IMR-90 (cell line): ENCODE data around the gene FXYD5. TPM values are rescaled to one million over a fixed set of nuclear protein-coding genes. Genes with fewer than 3 reads are reported as not detected.

Experiments
- ATAC-seq: fragments of 200-7000 bp; cut with Tn5 transposase; 2 replicates; pipeline ENCODE4 v1.9.1; 2020; ENCODE audit warnings: low read depth, mild to moderate bottlenecking, moderate library complexity
- BruUV-seq: library from RNA; stranded (reverse); fragments of 400-500 nt; replicated peaks from 2 replicates; lab custom pipeline; 2021; lab: Mats Ljungman, UMichigan
- CTCF ChIA-PET: fragments of 300-600 bp; formaldehyde crosslinking; extraction: SDS; loops from one replicate; lab custom pipeline; 2021; ENCODE audit warnings: antibody characterized with exemption; lab: Yijun Ruan, JAX
- POLR2A ChIA-PET: fragments of 300-600 bp; sonication (Branson Sonifier 250); formaldehyde crosslinking; loops from one replicate; lab custom pipeline; 2022; ENCODE audit warnings: antibody characterized with exemption; ENCODE audit not compliant: unreplicated experiment; lab: Charles Lee
- DNase-seq: peaks from one replicate; pipeline ENCODE4 v3.0.0; 2013
- H2AFZ ChIP-seq: replicated peaks from 2 replicates; pipeline ENCODE3; 2013; ENCODE audit warnings: low read length, mild to moderate bottlenecking; ENCODE audit not compliant: poor library complexity
- H2AK5ac ChIP-seq: 2 replicates; pipeline ENCODE4 v1.6.1; 2013; ENCODE audit warnings: low read depth, low read length, inconsistent platforms
- H2AK9ac ChIP-seq: replicated peaks from 2 replicates; pipeline ENCODE3; 2013; ENCODE audit warnings: mild to moderate bottlenecking, low read depth, low read length, moderate library complexity; ENCODE audit not compliant: poor library complexity
- H2BK120ac ChIP-seq: 2 replicates; pipeline ENCODE4 v1.6.1; 2013; ENCODE audit warnings: low read depth, low read length, inconsistent platforms
- H2BK15ac ChIP-seq: 3 replicates; pipeline ENCODE4 v1.6.1; 2013; ENCODE audit warnings: low read depth, low read length, inconsistent platforms
- H2BK20ac ChIP-seq: 2 replicates; pipeline ENCODE4 v1.6.1; 2013; ENCODE audit warnings: low read depth, mild to moderate bottlenecking, inconsistent platforms, low read length, moderate library complexity
- H2BK5ac ChIP-seq: 2 replicates; pipeline ENCODE4 v1.6.1; 2013; ENCODE audit warnings: mild to moderate bottlenecking, low read depth, low read length, inconsistent platforms; ENCODE audit not compliant: poor library complexity, severe bottlenecking
- H3K14ac ChIP-seq: replicated peaks from 2 replicates; pipeline ENCODE4 v1.6.1; 2013; ENCODE audit warnings: low read depth, low read length, inconsistent platforms
- H3K18ac ChIP-seq: 2 replicates; pipeline ENCODE4 v1.6.1; 2013; ENCODE audit warnings: low read depth, low read length, control low read depth
- H3K23ac ChIP-seq: 2 replicates; pipeline ENCODE4 v1.6.1; 2013; ENCODE audit warnings: low read depth, low read length, inconsistent platforms
- H3K27ac ChIP-seq: 2 replicates; pipeline ENCODE4 v1.5.1; 2013; ENCODE audit warnings: mild to moderate bottlenecking, control low read depth, low read length; ENCODE audit not compliant: insufficient read depth
- H3K27me3 ChIP-seq: 2 replicates; pipeline ENCODE4 v1.6.1; 2013; ENCODE audit warnings: low read length; ENCODE audit not compliant: control insufficient read depth, insufficient read depth
- H3K36me3 ChIP-seq: 2 replicates; pipeline ENCODE4 v1.6.1; 2013; ENCODE audit warnings: low read length, mixed read lengths; ENCODE audit not compliant: control insufficient read depth, insufficient read depth
- H3K4ac ChIP-seq: 2 replicates; pipeline ENCODE4 v1.6.1; 2013; ENCODE audit warnings: low read depth, low read length, inconsistent platforms
- H3K4me1 ChIP-seq: 2 replicates; pipeline ENCODE4 v1.6.1; 2013; ENCODE audit warnings: low read length, mixed read lengths; ENCODE audit not compliant: control insufficient read depth, insufficient read depth
- H3K4me2 ChIP-seq: 2 replicates; pipeline ENCODE4 v1.6.1; 2013; ENCODE audit warnings: low read depth, mild to moderate bottlenecking, control low read depth, low read length, moderate library complexity
- H3K4me3 ChIP-seq: 2 replicates; pipeline ENCODE4 v1.5.1; 2013; ENCODE audit warnings: low read depth, mild to moderate bottlenecking, control low read depth, low read length, moderate library complexity; ENCODE audit not compliant: insufficient read depth
- H3K56ac ChIP-seq: 2 replicates; pipeline ENCODE4 v1.6.1; 2013; ENCODE audit warnings: low read length, inconsistent platforms; ENCODE audit not compliant: insufficient read depth; ENCODE audit errors: extremely low read depth
- H3K79me1 ChIP-seq, 2 experiments: 2 replicates each; pipeline ENCODE4 v1.6.1; 2013; ENCODE audit warnings: low read length in 2 of 2, inconsistent platforms in 1 of 2, low read depth in 1 of 2
- H3K9ac ChIP-seq: 2 replicates; pipeline ENCODE4 v1.6.1; 2013; ENCODE audit warnings: low read depth, low read length, control low read depth
- H3K9me1 ChIP-seq: 2 replicates; pipeline ENCODE4 v1.6.1; 2013; ENCODE audit warnings: low read length, inconsistent platforms; ENCODE audit not compliant: insufficient read depth
- H3K9me3 ChIP-seq: 2 replicates; pipeline ENCODE4 v1.6.1; 2013; ENCODE audit warnings: low read length; ENCODE audit not compliant: control insufficient read depth, insufficient read depth
- H4K20me1 ChIP-seq: 2 replicates; pipeline ENCODE4 v1.6.1; 2013; ENCODE audit warnings: low read length, inconsistent platforms; ENCODE audit not compliant: insufficient read depth
- H4K5ac ChIP-seq: 2 replicates; pipeline ENCODE4 v1.6.1; 2013; ENCODE audit warnings: mild to moderate bottlenecking, low read depth, low read length, control low read depth
- H4K8ac ChIP-seq, 2 experiments: 2 replicates each; pipeline ENCODE4 v1.6.1; 2013; ENCODE audit warnings: low read depth in 2 of 2, low read length in 2 of 2, control low read depth in 1 of 2, inconsistent platforms in 1 of 2
- H4K91ac ChIP-seq: 2 replicates; pipeline ENCODE4 v1.6.1; 2013; ENCODE audit warnings: low read depth, low read length, inconsistent platforms; ENCODE audit not compliant: insufficient read depth
- BHLHE40 ChIP-seq: fragments of 150-350 bp; IDR thresholded peaks from 2 replicates; pipeline ENCODE4 v1.6.1; 2016; ENCODE audit warnings: mild to moderate bottlenecking, low read depth, low read length
- CEBPB ChIP-seq: IDR thresholded peaks from 2 replicates; pipeline ENCODE4 v1.6.1; 2012; ENCODE audit warnings: low read depth, low read length, improper control_type of control experiment
- CHD1 ChIP-seq: IDR thresholded peaks from 2 replicates; pipeline ENCODE4 v1.6.1; 2012; ENCODE audit warnings: low read depth, low read length, improper control_type of control experiment
- MAFK ChIP-seq: IDR thresholded peaks from 2 replicates; pipeline ENCODE4 v1.6.1; 2012; ENCODE audit warnings: low read depth, low read length, improper control_type of control experiment
- MXI1 ChIP-seq: IDR thresholded peaks from 2 replicates; pipeline ENCODE4 v1.6.1; 2012; ENCODE audit warnings: low read depth, mild to moderate bottlenecking, low read length, moderate library complexity, borderline replicate concordance
- NFE2L2 ChIP-seq: fragments of 150-350 bp; IDR thresholded peaks from 2 replicates; pipeline ENCODE4 v1.6.1; 2016; ENCODE audit warnings: low read depth, mild to moderate bottlenecking, low read length
- POLR2A ChIP-seq: IDR thresholded peaks from 2 replicates; pipeline ENCODE4 v1.6.1; 2012; ENCODE audit warnings: mild to moderate bottlenecking, low read depth, low read length
- RCOR1 ChIP-seq: IDR thresholded peaks from 2 replicates; pipeline ENCODE4 v1.6.1; 2012; ENCODE audit warnings: mild to moderate bottlenecking, low read length, improper control_type of control experiment; ENCODE audit not compliant: insufficient replicate concordance
- RFX5 ChIP-seq: IDR thresholded peaks from 2 replicates; pipeline ENCODE4 v1.8.0; 2012; ENCODE audit warnings: low read depth, mild to moderate bottlenecking, low read length, moderate library complexity
- SMC3 ChIP-seq: fragments of 150-350 bp; IDR thresholded peaks from 2 replicates; pipeline ENCODE4 v1.6.1; 2016; ENCODE audit warnings: low read depth, mild to moderate bottlenecking, antibody characterized with exemption, low read length, moderate library complexity
- WGBS, 2 experiments: methylation state at CpG; one replicate each; pipeline versions ENCODE4 v1.1.5 to v1.1.7; 2013; ENCODE audit warnings: missing lambda C conversion rate in 2 of 2; ENCODE audit not compliant: insufficient read length in 1 of 2; ENCODE audit errors: extremely low coverage in 2 of 2; 5-methylcytosine and 5-hydroxymethylcytosine counted together
- dilution Hi-C: fragments of 300-500 bp; cut with HindIII; formaldehyde crosslinking; loops from one replicate; pipeline ENCODE4 v1.14.3; 2018; ENCODE audit warnings: low sequenced_read_pairs; ENCODE audit not compliant: unreplicated experiment
- in situ Hi-C: fragments of 300-500 bp; cut with MboI; formaldehyde crosslinking; loops from 3 replicates; pipeline ENCODE4 v1.14.3; 2019; ENCODE audit warnings: low sequenced_read_pairs, inconsistent platforms, mixed read lengths
- intact Hi-C: fragments of 100-400 bp; cut with micrococcal nuclease; formaldehyde crosslinking; loops from 2 replicates; pipeline ENCODE4 v1.10.0; 2022
- polyA plus RNA-seq, 3 experiments: library from polyadenylated mRNA; depleted of rRNA; stranded (reverse); fragments of >200 nt; gene quantifications; 2 replicates each; pipeline ENCODE4 v1.2.3, GENCODE V29; 2012; ENCODE audit warnings: low replicate concordance in 1 of 3
- total RNA-seq: library from RNA; depleted of rRNA; stranded (reverse); fragments of >200 nt; gene quantifications from 2 replicates; pipeline ENCODE4 v1.2.3, GENCODE V29; 2012
- TF ChIP-seq, protein P1 (sequence below): fragments of 150-350 bp; IDR thresholded peaks from 2 replicates; pipeline ENCODE4 v1.6.1; 2017; ENCODE audit warnings: mild to moderate bottlenecking, antibody characterized with exemption, low read length, low read depth
- TF ChIP-seq, protein P2 (sequence below): conservative IDR thresholded peaks from 2 replicates; pipeline ENCODE4 v1.5.1; 2012; ENCODE audit warnings: mild to moderate bottlenecking, low read depth, low read length, improper control_type of control experiment

The FXYD5 gene
- total and polyA plus RNA-seq, 2 of the 4 experiments (the other 2 are of a cell fraction): 53.6 to 245 TPM

DNA sequence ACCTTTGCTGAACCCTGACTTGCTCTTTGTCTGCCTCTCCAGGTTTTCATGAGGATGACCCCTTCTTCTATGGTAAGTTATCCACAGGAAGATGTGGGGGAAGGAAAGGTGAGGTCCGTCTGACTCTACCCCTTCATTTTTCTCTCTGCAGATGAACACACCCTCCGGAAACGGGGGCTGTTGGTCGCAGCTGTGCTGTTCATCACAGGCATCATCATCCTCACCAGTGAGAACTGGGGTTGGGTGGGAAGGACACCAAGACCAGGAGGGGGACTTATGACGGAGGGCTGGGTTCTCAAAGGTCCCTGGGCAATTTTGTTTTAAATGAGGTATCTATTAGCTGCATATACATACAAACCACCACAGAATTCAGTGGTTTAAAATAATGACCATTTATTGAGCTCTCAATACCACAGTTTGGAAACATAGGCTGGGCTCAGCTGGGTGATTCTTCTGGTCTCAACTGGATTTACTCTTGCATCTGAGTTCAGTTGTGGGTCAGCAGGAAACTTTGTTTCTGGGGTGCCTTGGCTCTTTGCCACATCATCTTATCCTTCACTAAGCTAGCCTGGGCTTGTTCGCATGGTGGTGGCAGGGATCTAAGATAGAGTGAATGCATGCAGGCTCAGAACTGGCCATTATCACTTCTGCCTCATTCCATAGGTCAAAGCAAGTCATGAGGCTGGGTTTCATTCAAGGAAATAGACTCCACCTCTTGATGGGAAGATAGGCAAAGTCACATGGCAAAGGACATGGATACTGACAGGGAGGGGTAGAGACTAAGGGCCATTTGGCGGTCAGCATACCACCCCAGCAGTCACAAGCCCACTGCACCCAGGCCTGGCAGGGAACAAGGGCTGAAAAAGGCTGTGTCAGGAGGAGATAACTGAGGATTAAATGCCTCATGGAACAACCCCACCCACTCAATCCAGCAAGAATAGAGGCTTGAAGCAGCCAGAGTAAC, 11.8 kb downstream of the FXYD5 start:
- Histone ChIP-seq H4K5ac (no peak overlapping the region), H3K36me3 (peaks cover 48% of the 10 kb centered on the region), H3K27me3 (no peaks in the 10 kb centered on the region), H2BK120ac (no peak overlapping the region), H2AFZ (no peak overlapping the region), H2AK5ac (no peak overlapping the region), H4K8ac (no peak overlapping the region), H4K91ac (no peak overlapping the region), H3K79me1 (peaks cover 5% of the 10 kb centered on the region in 2 experiments; a peak in 3 of 4 replicates), H2BK15ac (no peak overlapping the region), H3K9me1 (no peaks in the 10 kb centered on the region), H3K4me2 (no peak overlapping the region), H3K4ac (no peak overlapping the region), H2AK9ac (no peak overlapping the region), H2BK20ac (no peak overlapping the region), H3K23ac (no peak overlapping the region), H3K18ac (no peak overlapping the region), H3K9me3 (peaks cover 30% of the 10 kb centered on the region), H2BK5ac (no peak overlapping the region), H3K27ac (no peak overlapping the region), H3K4me3 (no peak overlapping the region), H3K14ac (no peak overlapping the region), H3K4me1 (no peaks in the 10 kb centered on the region), H3K56ac (no peak overlapping the region), H4K20me1 (no peaks in the 10 kb centered on the region), H3K9ac (no peak overlapping the region)
- ChIA-PET POLR2A (no interaction called here), CTCF (no interaction called here)
- TF ChIP-seq RFX5 (no peak), CEBPB (no peak), BHLHE40 (no peak), CHD1 (no peak), RCOR1 (no peak), POLR2A (no peak), SMC3 (no peak), MXI1 (no peak), MAFK (no peak), NFE2L2 (no peak)
- TF ChIP-seq, protein P1, sequence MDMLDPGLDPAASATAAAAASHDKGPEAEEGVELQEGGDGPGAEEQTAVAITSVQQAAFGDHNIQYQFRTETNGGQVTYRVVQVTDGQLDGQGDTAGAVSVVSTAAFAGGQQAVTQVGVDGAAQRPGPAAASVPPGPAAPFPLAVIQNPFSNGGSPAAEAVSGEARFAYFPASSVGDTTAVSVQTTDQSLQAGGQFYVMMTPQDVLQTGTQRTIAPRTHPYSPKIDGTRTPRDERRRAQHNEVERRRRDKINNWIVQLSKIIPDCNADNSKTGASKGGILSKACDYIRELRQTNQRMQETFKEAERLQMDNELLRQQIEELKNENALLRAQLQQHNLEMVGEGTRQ: no peak
- TF ChIP-seq, protein P2, sequence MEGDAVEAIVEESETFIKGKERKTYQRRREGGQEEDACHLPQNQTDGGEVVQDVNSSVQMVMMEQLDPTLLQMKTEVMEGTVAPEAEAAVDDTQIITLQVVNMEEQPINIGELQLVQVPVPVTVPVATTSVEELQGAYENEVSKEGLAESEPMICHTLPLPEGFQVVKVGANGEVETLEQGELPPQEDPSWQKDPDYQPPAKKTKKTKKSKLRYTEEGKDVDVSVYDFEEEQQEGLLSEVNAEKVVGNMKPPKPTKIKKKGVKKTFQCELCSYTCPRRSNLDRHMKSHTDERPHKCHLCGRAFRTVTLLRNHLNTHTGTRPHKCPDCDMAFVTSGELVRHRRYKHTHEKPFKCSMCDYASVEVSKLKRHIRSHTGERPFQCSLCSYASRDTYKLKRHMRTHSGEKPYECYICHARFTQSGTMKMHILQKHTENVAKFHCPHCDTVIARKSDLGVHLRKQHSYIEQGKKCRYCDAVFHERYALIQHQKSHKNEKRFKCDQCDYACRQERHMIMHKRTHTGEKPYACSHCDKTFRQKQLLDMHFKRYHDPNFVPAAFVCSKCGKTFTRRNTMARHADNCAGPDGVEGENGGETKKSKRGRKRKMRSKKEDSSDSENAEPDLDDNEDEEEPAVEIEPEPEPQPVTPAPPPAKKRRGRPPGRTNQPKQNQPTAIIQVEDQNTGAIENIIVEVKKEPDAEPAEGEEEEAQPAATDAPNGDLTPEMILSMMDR: no peak
- intact Hi-C loops: no loop called here
- dilution Hi-C loops: no loop called here
- ATAC-seq (no peak), DNase-seq (no peak)
- in situ Hi-C loops: no loop called here
- BruUV-seq: no TSS peak
- WGBS, 2 experiments: no CpG with 5 or more reads among the region's 7 CpGs
